KMS-11 (cell line): ENCODE data around the gene JARID2.

Source experiments
- H2AFZ ChIP-seq: fragments of 200-600 bp; sonication (generic); 2 replicates; pipeline ENCODE4 v1.6.1; 2016; ENCODE audit warnings: antibody characterized with exemption, mixed run types, low read depth
- H3K27ac ChIP-seq: fragments of 200-600 bp; sonication (generic); 2 replicates; pipeline ENCODE4 v1.6.1; 2016; ENCODE audit warnings: mild to moderate bottlenecking, mixed run types
- H3K27me3 ChIP-seq: fragments of 200-600 bp; sonication (generic); 2 replicates; pipeline ENCODE4 v1.6.1; 2017; ENCODE audit warnings: mild to moderate bottlenecking, low read depth, mixed run types, moderate library complexity; ENCODE audit not compliant: insufficient read depth
- H3K36me3 ChIP-seq: fragments of 200-600 bp; sonication (generic); 2 replicates; pipeline ENCODE4 v1.6.1; 2017; ENCODE audit warnings: mild to moderate bottlenecking, mixed run types; ENCODE audit not compliant: insufficient read depth
- H3K4me1 ChIP-seq: fragments of 200-600 bp; sonication (generic); 2 replicates; pipeline ENCODE4 v1.6.1; 2016; ENCODE audit warnings: mild to moderate bottlenecking, low read depth, mixed run types; ENCODE audit not compliant: poor library complexity, severe bottlenecking
- H3K4me2 ChIP-seq: fragments of 200-600 bp; sonication (generic); 2 replicates; pipeline ENCODE4 v1.7.0; 2016; ENCODE audit warnings: mild to moderate bottlenecking, mixed run types
- H3K4me3 ChIP-seq: fragments of 200-600 bp; sonication (generic); IDR thresholded peaks from 2 replicates; pipeline ENCODE4 v1.6.1; 2017; ENCODE audit warnings: low read depth, low read length, mixed read lengths; ENCODE audit not compliant: insufficient read depth
- H3K79me2 ChIP-seq: fragments of 200-600 bp; sonication (generic); 2 replicates; pipeline ENCODE4 v1.6.1; 2016; ENCODE audit warnings: low read depth, mixed run types; ENCODE audit not compliant: insufficient read depth
- H3K9ac ChIP-seq: fragments of 200-600 bp; sonication (generic); 2 replicates; pipeline ENCODE4 v1.6.1; 2016; ENCODE audit warnings: mild to moderate bottlenecking, mixed run types
- H4K20me1 ChIP-seq: fragments of 200-600 bp; sonication (generic); 2 replicates; pipeline ENCODE4 v1.6.1; 2016; ENCODE audit warnings: mild to moderate bottlenecking, mixed run types; ENCODE audit not compliant: insufficient read depth
- CTCF ChIP-seq: fragments of 200-600 bp; sonication (generic); conservative IDR thresholded peaks from 2 replicates; pipeline ENCODE4 v1.6.1; 2017; ENCODE audit warnings: low read depth, mild to moderate bottlenecking, antibody characterized with exemption, low read length, moderate library complexity, mixed read lengths

The JARID2 gene

GRCh38 chr6:15531973-15532372 is 286.1 kb downstream of the JARID2 start:
- no peaks in the 10 kb centered on the region for H3K4me1 ChIP-seq
- H4K20me1 ChIP-seq = no peaks in the 10 kb centered on the region
- no peak overlapping the region for H3K9ac ChIP-seq
- TF ChIP-seq CTCF = no peak
- no peak overlapping the region for H3K4me3 ChIP-seq
- no peaks in the 10 kb centered on the region for H3K27me3 ChIP-seq
- H2AFZ ChIP-seq = no peak overlapping the region
- no peak overlapping the region for H3K4me2 ChIP-seq
- H3K79me2 ChIP-seq = no peaks in the 10 kb centered on the region
- no peak overlapping the region for H3K27ac ChIP-seq
- no peaks in the 10 kb centered on the region for H3K36me3 ChIP-seq

DNA sequence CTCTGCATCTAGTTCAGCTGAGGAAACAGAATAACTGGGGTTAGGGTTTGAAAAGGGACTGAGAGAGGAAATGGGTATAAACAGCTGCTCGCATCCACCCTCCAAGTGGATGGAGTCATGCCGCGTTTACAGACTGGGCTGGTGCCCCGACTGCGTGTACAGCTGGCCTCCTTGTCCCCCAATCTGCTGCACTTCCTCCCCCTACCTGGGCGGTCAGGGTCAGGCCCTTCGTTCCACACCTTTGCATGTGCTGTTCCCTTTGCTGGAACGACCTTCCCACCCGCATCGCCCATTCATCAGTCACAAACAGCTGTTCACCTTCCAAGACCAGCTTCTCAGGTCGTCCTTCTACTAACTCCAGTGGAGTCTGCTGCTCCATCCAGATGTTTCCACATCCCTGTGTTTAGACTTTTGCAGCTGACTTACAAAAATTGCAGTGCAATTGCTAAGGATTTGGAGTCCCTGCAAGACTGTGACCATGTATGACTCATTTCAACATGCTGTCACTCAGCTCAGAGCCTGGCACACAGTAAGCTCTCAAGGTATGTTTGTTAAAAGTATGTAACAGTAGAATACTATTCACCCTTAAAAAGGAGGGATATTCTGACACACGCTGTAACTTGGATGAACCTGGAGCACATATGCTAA is 287.6 kb downstream of the JARID2 start:
- Histone ChIP-seq H3K9ac (no peak overlapping the region), H3K4me1 (no peaks in the 10 kb centered on the region), H3K4me2 (no peak overlapping the region), H2AFZ (no peak overlapping the region), H3K79me2 (no peaks in the 10 kb centered on the region), H4K20me1 (no peaks in the 10 kb centered on the region), H3K27ac (no peak overlapping the region), H3K36me3 (no peaks in the 10 kb centered on the region), H3K27me3 (no peaks in the 10 kb centered on the region), H3K4me3 (no peak overlapping the region)
- no peak for TF ChIP-seq CTCF

GRCh38 chr6:15534974-15535373 is 289.1 kb downstream of the JARID2 start:
- H3K79me2 ChIP-seq = no peaks in the 10 kb centered on the region
- no peak for TF ChIP-seq CTCF

GRCh38 chr6:15535495-15536197 is 289.8 kb downstream of the JARID2 start:
- Histone ChIP-seq H3K79me2 (no peaks in the 10 kb centered on the region), H4K20me1 (no peaks in the 10 kb centered on the region), H3K4me1 (no peaks in the 10 kb centered on the region), H3K4me3 (no peak overlapping the region), H3K9ac (no peak overlapping the region), H3K27me3 (no peaks in the 10 kb centered on the region), H3K27ac (no peak overlapping the region), H3K4me2 (no peak overlapping the region), H3K36me3 (no peaks in the 10 kb centered on the region), H2AFZ (no peak overlapping the region)
- no peak for TF ChIP-seq CTCF

More at GRCh38 chr6:15534974-15535373, 289.1 kb downstream of the JARID2 start:
- no peaks in the 10 kb centered on the region for H4K20me1 ChIP-seq
- no peaks in the 10 kb centered on the region for H3K4me1 ChIP-seq
- no peak overlapping the region for H3K4me3 ChIP-seq
- no peak overlapping the region for H2AFZ ChIP-seq
- H3K27me3 ChIP-seq = no peaks in the 10 kb centered on the region
- no peaks in the 10 kb centered on the region for H3K36me3 ChIP-seq
- H3K27ac ChIP-seq = no peak overlapping the region
- no peak overlapping the region for H3K4me2 ChIP-seq
- H3K9ac ChIP-seq = no peak overlapping the region
